ENCODE results near the gene C7orf33.
"Not testable (repeated sequence)": the region's sequence is repeated elsewhere in the genome, so short reads cannot be mapped to it uniquely, and the experiment has no call there.

C7orf33 gene

GRCh38 chr7:148590471-148590870, at the start of gene C7orf33:
Gene C7orf33, plus strand, starts transcription at chr7:148590766. Its CDS starts 160 bp downstream, at chr7:148590926.
- DNase-seq, result no peak

GRCh38 chr7:148541891-148542504, 48.6 kb upstream of the C7orf33 start:
- no peak for DNase-seq

- DNase-seq, result no peak
These were observed 47.3 kb upstream of the C7orf33 start for GRCh38 chr7:148543302-148543701.

- no peak for DNase-seq
These were observed 45.4 kb upstream of the C7orf33 start for GRCh38 chr7:148545172-148545571.

GRCh38 chr7:148545932-148546331, 44.6 kb upstream of the C7orf33 start:
- DNase-seq, result no peak

- DNase-seq, result no peak
These were observed 43.7 kb upstream of the C7orf33 start for GRCh38 chr7:148546857-148547256.

- DNase-seq, result no peak
These were observed 42.6 kb upstream of the C7orf33 start for GRCh38 chr7:148547951-148548350.

GRCh38 chr7:148553979-148554378, 36.6 kb upstream of the C7orf33 start:
- DNase-seq, result no peak

- no peak for DNase-seq
These were observed 33.7 kb upstream of the C7orf33 start for GRCh38 chr7:148556892-148557291.

- DNase-seq, result no peak
These were observed 31.7 kb upstream of the C7orf33 start for GRCh38 chr7:148558914-148559313.

- no peak for DNase-seq
These were observed 29.5 kb upstream of the C7orf33 start for GRCh38 chr7:148561099-148561498.

GRCh38 chr7:148563583-148564274, 26.8 kb upstream of the C7orf33 start:
- no peak for DNase-seq

GRCh38 chr7:148564275-148564951, 26.2 kb upstream of the C7orf33 start:
- DNase-seq, result peak in 1 of 2 donors; percentile 24

- DNase-seq, result no peak
These were observed 23.8 kb upstream of the C7orf33 start for GRCh38 chr7:148566736-148567135.

GRCh38 chr7:148567524-148567923, 23.0 kb upstream of the C7orf33 start:
- no peak for DNase-seq

GRCh38 chr7:148570510-148570909, 20.1 kb upstream of the C7orf33 start:
- no peak for DNase-seq

- not testable (repeated sequence) for DNase-seq
These were observed 19.6 kb upstream of the C7orf33 start for GRCh38 chr7:148570973-148571372.

GRCh38 chr7:148571381-148571780, 19.2 kb upstream of the C7orf33 start:
- DNase-seq, result no peak

GRCh38 chr7:148572067-148572522, 18.5 kb upstream of the C7orf33 start:
- no peak for DNase-seq

GRCh38 chr7:148573581-148573980, 17.0 kb upstream of the C7orf33 start:
- not testable (repeated sequence) for DNase-seq

GRCh38 chr7:148575640-148576411, 14.7 kb upstream of the C7orf33 start:
- peak; percentile 67 to 76 for DNase-seq

- DNase-seq, result no peak
These were observed 11.2 kb upstream of the C7orf33 start for GRCh38 chr7:148579366-148579765.

GRCh38 chr7:148580446-148580845, 10.1 kb upstream of the C7orf33 start:
- DNase-seq, result no peak
